A204.1 (cell line): Measurements from ENCODE around the gene AGBL5.

Experiments used
- FAIRE-seq: peaks from 2 replicates; lab custom pipeline; 2012; peaks lifted over from hg19 to GRCh38; lab: Jason Lieb, UNC

AGBL5 gene

GRCh38 chr2:27024188-27024587 lies 27.3 kb upstream of the AGBL5 start:
- FAIRE-seq: no peak

GRCh38 chr2:27024812-27025211 lies 26.7 kb upstream of the AGBL5 start:
- no peak for FAIRE-seq

GRCh38 chr2:27025281-27025800 lies 26.1 kb upstream of the AGBL5 start:
- no peak for FAIRE-seq

GRCh38 chr2:27025861-27026851 lies 25.3 kb upstream of the AGBL5 start:
- no peak for FAIRE-seq

GRCh38 chr2:27027211-27027651 lies 24.2 kb upstream of the AGBL5 start:
- no peak for FAIRE-seq

- FAIRE-seq: no peak
These were observed 22.4 kb upstream of the AGBL5 start for GRCh38 chr2:27029051-27029450.

- FAIRE-seq: no peak
These were observed 18.8 kb upstream of the AGBL5 start, which contains the start of gene TMEM214 for GRCh38 chr2:27032495-27033252. Gene TMEM214 (plus strand): TSS chr2:27032965. CDS start chr2:27033016, 51 bp downstream.

GRCh38 chr2:27033253-27033852 lies 18.1 kb upstream of the AGBL5 start:
- FAIRE-seq: no peak

- no peak for FAIRE-seq
These were observed 13.5 kb upstream of the AGBL5 start for GRCh38 chr2:27038012-27038411.

GRCh38 chr2:27038631-27039339 lies 12.7 kb upstream of the AGBL5 start:
- no peak for FAIRE-seq

GRCh38 chr2:27039426-27039825 lies 12.0 kb upstream of the AGBL5 start:
- FAIRE-seq: no peak

GRCh38 chr2:27039871-27040270 lies 11.6 kb upstream of the AGBL5 start:
- no peak for FAIRE-seq

- no peak for FAIRE-seq
These were observed 11.2 kb upstream of the AGBL5 start for GRCh38 chr2:27040282-27040681.

GRCh38 chr2:27041752-27042151 lies 9.7 kb upstream of the AGBL5 start:
- no peak for FAIRE-seq

- no peak for FAIRE-seq
These were observed 9.3 kb upstream of the AGBL5 start for GRCh38 chr2:27042159-27042661.

GRCh38 chr2:27042985-27043634 lies 8.4 kb upstream of the AGBL5 start:
- FAIRE-seq: no peak

GRCh38 chr2:27049422-27050280 lies 1.8 kb upstream of the AGBL5 start:
- no peak for FAIRE-seq

- peak; percentile 88 for FAIRE-seq
These were observed 1.0 kb upstream of the AGBL5 start for GRCh38 chr2:27050281-27050995.

- no peak for FAIRE-seq
These were observed 606 bp downstream of the AGBL5 start for GRCh38 chr2:27051902-27052645.
